Skeletal muscle satellite cell (primary cell): Measurements from ENCODE around the gene DEPDC5.

Source experiments
- H3K27me3 ChIP-seq: 2 replicates; pipeline ENCODE4 v1.7.0; 2013; ENCODE audit warnings: low read length; ENCODE audit not compliant: control insufficient read depth, insufficient read depth
- H3K36me3 ChIP-seq: 2 replicates; pipeline ENCODE4 v1.7.0; 2013; ENCODE audit warnings: mild to moderate bottlenecking, control low read depth, low read length; ENCODE audit not compliant: insufficient read depth
- H3K4me1 ChIP-seq: 2 replicates; pipeline ENCODE4 v1.7.0; 2013; ENCODE audit warnings: low read length; ENCODE audit not compliant: control insufficient read depth, insufficient read depth
- H3K4me2 ChIP-seq: 2 replicates; pipeline ENCODE4 v1.7.0; 2013; ENCODE audit warnings: mild to moderate bottlenecking, low read length
- H3K4me3 ChIP-seq: 2 replicates; pipeline ENCODE4 v1.7.0; 2013; ENCODE audit warnings: low read length
- H3K9ac ChIP-seq: 2 replicates; pipeline ENCODE4 v1.7.0; 2013; ENCODE audit warnings: mild to moderate bottlenecking, low read depth, low read length, moderate library complexity
- H3K9me3 ChIP-seq: replicated peaks from 2 replicates; pipeline ENCODE4 v1.7.0; 2013; ENCODE audit warnings: mild to moderate bottlenecking, control low read depth, low read length

Gene DEPDC5

DNA sequence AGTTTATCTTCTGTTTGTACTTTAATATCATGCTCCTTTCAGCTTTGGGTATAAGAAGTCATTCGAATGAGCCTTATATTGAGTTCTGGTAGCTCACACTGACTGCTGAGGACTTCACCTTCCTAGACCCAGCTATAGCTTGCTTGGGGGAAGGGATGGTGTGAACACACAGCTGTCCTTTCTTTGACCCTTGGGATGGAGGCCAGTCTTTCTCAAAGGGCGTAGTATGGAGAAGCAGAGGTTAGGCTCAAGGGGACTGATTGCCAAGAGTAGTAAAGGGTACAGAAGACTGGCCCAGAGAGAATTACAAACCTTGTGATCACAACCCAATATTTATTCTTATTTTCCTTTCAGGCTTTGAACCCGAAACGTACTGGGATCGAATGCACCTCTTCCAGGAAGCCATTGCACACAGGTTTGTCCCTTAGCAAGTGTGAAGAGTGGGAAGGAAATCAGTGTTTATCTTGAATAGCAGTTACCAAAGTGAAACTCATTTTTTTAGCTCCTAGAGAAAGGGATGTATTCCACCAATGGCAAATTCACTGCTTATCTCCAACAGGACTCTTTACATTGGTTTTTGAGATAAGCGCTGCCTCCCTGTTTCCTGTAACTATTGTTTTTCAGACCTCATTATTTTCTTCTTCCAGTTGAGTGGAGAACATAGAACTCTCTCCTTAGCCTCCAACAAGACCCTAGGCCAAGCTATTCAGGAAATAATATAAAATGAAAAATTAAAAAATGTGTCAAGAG, 147.7 kb downstream of the DEPDC5 start:
- Histone ChIP-seq H3K9ac (no peak overlapping the region), H3K36me3 (peaks cover 29% of the 10 kb centered on the region)

DNA sequence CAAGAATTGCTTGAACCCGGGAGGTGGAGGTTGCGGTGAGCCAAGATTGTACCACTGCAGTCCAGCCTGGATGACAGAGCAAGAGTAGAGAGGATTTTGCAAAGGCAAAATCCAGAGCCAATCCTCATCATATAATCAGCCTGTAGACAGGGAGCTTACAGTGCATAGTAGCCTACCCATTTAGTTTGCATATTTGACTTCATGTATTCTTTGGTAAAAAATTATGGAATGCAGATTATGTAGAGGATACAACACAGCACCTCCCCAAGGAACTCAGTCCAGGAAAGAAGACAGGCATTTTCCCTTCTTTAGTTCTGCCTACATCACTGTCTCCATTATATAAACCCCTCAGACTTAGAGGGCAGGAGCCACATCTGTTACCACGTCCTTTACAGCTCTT, 150.8 kb downstream of the DEPDC5 start:
- no peaks in the 10 kb centered on the region for H3K9me3 ChIP-seq
- no peak overlapping the region for H3K4me3 ChIP-seq
- H3K9ac ChIP-seq, result no peak overlapping the region
- H3K4me2 ChIP-seq, result no peak overlapping the region
- H3K27me3 ChIP-seq, result no peaks in the 10 kb centered on the region
- H3K4me1 ChIP-seq, result no peaks in the 10 kb centered on the region
- peaks cover 13% of the 10 kb centered on the region for H3K36me3 ChIP-seq

More for the DNA sequence above, 147.7 kb downstream of the DEPDC5 start:
- H3K4me2 ChIP-seq, result no peak overlapping the region
- no peaks in the 10 kb centered on the region for H3K4me1 ChIP-seq
- no peak overlapping the region for H3K4me3 ChIP-seq
- H3K27me3 ChIP-seq, result no peaks in the 10 kb centered on the region
- H3K9me3 ChIP-seq, result no peaks in the 10 kb centered on the region

DNA sequence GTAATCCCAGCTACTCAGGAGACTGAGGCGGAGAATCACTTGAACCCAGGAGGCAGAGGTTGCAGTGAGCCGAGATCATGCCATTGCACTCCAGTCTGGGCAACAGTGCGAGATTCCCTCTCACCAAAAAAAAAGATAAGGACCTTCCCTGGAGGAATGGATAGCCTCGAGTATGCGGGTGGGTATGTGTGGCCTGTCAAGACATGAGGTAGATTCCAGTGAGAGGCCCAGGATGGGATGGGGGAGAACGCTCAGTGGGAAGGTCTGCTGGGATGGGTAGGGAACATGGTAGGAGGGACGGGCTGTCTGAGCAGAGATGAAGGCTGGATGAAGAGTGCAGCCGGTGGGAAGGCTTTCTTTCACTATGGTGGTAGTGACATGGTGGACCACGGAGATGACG, 151.5 kb downstream of the DEPDC5 start:
- Histone ChIP-seq H3K4me3 (no peak overlapping the region), H3K9me3 (no peaks in the 10 kb centered on the region), H3K9ac (no peak overlapping the region), H3K27me3 (no peaks in the 10 kb centered on the region), H3K36me3 (peaks cover 13% of the 10 kb centered on the region), H3K4me2 (no peak overlapping the region), H3K4me1 (no peaks in the 10 kb centered on the region)

DNA sequence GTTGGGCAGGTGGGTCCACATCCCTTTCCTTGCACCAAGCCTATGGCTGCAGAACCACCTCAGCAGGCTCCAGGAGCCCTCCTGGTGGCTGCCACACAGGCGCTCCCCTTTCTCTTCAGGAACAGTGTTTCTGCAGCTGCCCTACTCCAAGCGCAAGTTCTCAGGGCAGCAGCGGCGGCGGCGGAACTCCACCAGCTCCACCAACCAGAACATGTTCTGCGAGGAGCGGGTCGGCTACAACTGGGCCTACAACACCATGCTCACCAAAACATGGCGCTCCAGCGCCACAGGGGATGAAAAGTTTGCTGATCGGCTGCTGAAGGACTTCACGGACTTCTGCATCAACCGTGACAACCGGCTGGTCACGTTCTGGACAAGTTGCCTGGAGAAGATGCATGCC, 152.3 kb downstream of the DEPDC5 start:
- Histone ChIP-seq H3K27me3 (no peaks in the 10 kb centered on the region), H3K9ac (no peak overlapping the region), H3K36me3 (peaks cover 13% of the 10 kb centered on the region), H3K9me3 (no peaks in the 10 kb centered on the region), H3K4me3 (no peak overlapping the region), H3K4me2 (no peak overlapping the region), H3K4me1 (no peaks in the 10 kb centered on the region)

DNA sequence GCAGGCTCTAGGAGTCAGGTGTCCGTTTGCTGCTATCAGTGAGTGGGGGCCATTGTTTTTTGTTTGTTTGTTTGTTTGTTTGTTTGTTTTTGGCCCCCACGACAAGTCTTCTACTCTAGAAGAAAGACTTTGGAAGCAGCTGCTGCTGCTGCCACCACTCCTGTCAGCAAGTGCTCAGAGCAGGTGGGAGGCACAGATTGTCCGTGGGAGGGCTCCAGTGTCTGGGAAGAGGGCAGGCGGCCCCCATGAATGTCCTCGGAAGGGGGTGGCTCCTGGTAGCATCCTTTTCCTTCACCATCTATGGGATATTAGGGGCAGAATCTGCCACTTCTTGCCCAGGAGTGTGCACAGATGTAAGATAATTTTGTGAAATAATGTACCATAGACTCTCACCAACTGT, 152.8 kb downstream of the DEPDC5 start:
- no peak overlapping the region for H3K4me2 ChIP-seq
- H3K27me3 ChIP-seq, result no peaks in the 10 kb centered on the region
- H3K4me3 ChIP-seq, result no peak overlapping the region
- peaks cover 12% of the 10 kb centered on the region for H3K36me3 ChIP-seq
- H3K9ac ChIP-seq, result no peak overlapping the region
- no peaks in the 10 kb centered on the region for H3K4me1 ChIP-seq
- H3K9me3 ChIP-seq, result no peaks in the 10 kb centered on the region

DNA sequence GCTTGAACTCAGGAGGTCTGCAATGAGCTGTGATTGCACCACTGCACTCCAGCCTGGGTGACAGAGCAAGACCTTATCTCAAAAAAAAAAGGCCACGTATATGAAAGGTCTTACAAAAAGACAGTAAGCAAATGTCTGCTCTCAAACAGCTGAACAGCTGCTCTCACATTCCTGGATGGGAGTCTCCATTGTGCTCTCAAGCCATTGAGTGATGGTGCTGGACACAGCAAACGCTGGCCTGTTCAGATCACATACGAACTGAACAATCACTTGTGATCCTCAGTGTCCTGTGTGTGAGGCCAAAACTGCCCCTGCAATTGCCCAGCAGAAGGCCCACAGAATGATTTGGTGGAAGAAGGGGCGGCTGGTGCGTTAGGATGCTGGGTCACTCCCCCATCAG, 156.2 kb downstream of the DEPDC5 start:
- Histone ChIP-seq H3K9me3 (no peaks in the 10 kb centered on the region), H3K4me3 (no peak overlapping the region), H3K4me1 (no peaks in the 10 kb centered on the region), H3K27me3 (no peaks in the 10 kb centered on the region), H3K4me2 (no peak overlapping the region), H3K36me3 (no peaks in the 10 kb centered on the region), H3K9ac (no peak overlapping the region)

DNA sequence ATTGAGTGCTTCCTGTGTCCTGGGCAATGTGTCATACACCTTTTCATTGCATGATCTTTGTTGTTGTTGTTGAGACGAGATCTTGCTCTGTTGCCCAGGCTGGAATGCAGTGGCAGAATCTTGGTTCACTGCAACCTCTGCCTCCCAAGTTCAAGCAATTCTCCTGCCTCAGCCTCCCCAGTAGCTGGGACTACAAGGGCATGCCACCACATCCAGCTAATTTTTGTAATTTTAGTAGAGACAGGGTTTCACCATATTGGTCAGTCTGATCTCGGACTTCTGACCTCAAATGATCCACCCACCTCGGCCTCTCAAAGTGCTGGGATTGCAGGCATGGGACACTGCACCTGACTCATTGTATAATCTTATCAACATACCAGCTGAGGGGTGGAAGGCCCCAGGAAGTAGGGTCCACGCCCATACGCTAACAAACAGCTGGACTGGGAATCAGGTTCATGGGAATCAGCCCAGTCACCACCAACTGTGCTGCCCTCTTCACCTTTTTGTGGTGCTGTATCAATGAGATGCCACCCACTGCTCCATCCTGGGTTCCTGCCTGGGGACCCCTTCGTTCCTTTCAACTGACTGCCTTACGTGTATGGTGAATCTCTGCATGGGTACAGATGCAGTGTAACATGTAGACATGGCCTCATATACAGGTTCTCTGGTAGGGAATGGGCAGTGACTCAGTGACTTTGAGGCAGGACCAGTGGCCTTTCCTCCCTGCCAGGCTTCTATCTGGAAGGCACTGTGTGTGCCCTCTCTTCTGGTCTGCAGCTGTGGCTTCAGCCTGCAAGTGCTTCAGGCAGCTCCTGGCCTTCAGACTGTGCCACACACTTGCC, 158.0 kb downstream of the DEPDC5 start:
- H3K4me2 ChIP-seq, result no peak overlapping the region
- H3K27me3 ChIP-seq, result no peaks in the 10 kb centered on the region
- H3K36me3 ChIP-seq, result no peaks in the 10 kb centered on the region
- H3K9me3 ChIP-seq, result no peaks in the 10 kb centered on the region
- no peak overlapping the region for H3K9ac ChIP-seq
- H3K4me3 ChIP-seq, result no peak overlapping the region
- no peaks in the 10 kb centered on the region for H3K4me1 ChIP-seq

DNA sequence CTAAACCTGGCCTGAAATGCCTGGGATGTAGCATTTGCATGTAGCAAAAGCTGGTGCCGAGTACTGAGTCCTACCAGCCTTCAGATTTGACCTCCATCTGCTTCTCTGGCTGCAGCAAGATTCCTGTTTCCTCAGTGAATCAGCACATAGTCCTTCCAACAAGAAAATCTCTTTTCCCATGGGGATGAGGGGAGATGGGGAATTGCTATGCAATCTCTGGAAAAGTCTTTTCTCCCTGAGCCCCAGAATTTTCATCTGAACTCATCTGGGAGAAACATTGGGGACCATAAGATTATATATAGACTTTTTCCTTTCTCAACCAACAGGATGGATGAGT, 158.6 kb downstream of the DEPDC5 start:
- Histone ChIP-seq H3K9ac (no peak overlapping the region), H3K4me3 (no peak overlapping the region), H3K4me2 (no peak overlapping the region), H3K27me3 (no peaks in the 10 kb centered on the region), H3K4me1 (no peaks in the 10 kb centered on the region), H3K9me3 (no peaks in the 10 kb centered on the region), H3K36me3 (no peaks in the 10 kb centered on the region)

DNA sequence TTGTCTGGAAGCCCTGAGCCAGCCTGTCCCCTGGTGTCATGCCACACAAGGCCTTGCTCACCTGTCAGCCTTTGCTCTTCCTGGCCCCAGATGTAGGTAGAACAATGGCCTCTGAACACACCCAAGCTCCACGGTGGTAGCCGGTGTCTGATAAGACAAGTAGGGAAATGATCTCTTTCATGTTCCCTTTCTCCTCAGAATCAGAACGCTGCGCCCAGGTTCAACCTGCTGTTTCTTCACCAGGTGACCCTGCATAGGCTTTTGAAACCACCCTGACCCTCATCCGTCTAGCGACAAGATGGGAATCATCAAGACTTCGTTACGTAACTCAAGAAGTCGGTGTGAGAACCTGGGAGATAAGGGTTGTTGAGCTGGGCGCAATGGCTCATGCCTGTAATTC, 161.8 kb downstream of the DEPDC5 start:
- Histone ChIP-seq H3K27me3 (no peaks in the 10 kb centered on the region), H3K9me3 (no peaks in the 10 kb centered on the region), H3K4me1 (no peaks in the 10 kb centered on the region), H3K9ac (no peak overlapping the region), H3K36me3 (no peaks in the 10 kb centered on the region), H3K4me3 (no peak overlapping the region), H3K4me2 (no peak overlapping the region)

DNA sequence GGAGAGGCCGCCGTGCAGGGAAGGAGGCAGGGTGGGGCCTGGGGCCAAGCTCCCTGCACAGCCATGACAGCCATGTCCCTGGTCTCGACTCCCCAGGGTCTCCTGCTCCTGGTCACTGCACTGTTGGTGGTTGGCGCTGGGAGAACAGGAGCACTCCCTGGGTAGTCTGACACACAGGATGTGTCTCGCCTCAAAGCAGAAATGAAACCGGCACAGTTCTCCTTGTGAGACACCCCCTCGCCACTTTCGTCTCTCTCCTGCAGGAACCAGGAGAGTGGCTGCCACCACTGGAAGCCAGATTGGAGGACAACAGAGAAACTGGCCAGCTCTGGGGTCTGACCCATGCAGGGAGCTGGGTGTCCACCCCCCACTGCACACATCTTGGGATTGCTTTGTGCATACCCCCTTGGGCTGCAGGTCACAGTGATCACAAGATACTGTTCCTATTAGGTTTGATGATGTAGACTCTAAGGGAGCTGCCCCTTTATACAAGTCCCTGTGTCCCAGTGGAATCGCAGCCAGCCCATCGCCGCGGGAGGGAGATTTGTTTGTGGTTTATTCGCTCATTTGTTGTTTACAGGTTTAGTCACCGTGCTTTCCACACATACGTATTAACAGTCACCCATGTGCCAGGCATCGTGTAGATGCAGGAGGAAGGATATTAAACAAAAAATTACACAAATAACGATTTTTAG, 163.6 kb downstream of the DEPDC5 start:
- no peaks in the 10 kb centered on the region for H3K4me1 ChIP-seq
- H3K9me3 ChIP-seq, result no peaks in the 10 kb centered on the region
- no peak overlapping the region for H3K4me3 ChIP-seq
- H3K4me2 ChIP-seq, result no peak overlapping the region
- no peaks in the 10 kb centered on the region for H3K36me3 ChIP-seq
- no peaks in the 10 kb centered on the region for H3K27me3 ChIP-seq
- no peak overlapping the region for H3K9ac ChIP-seq

DNA sequence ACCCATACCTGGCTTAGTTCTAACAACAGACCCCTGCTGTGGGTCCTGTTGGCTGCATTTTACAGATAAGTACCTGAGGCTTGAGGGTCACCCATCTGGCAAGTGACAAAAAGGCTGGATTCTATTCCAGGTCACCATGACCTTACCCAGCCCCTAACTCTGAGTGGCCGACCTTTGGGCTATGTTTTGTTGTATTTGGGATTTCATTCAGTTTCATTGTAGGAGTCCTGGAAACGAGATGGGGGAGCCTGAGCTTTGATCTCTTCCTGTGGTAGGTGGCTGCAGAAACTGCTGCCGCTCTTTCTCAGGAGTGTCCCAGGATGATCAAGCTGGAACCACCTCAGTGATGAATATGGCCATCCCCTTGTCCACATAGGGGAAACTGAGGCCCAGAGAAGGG, 165.9 kb downstream of the DEPDC5 start:
- Histone ChIP-seq H3K9me3 (no peaks in the 10 kb centered on the region), H3K4me1 (no peaks in the 10 kb centered on the region), H3K4me2 (no peak overlapping the region), H3K36me3 (no peaks in the 10 kb centered on the region), H3K27me3 (no peaks in the 10 kb centered on the region), H3K9ac (no peak overlapping the region), H3K4me3 (no peak overlapping the region)
